ENCODE results near the gene CLCF1. TPM values are rescaled to one million over a fixed set of nuclear protein-coding genes. Genes with fewer than 3 reads are reported as not detected.

The CLCF1 gene
- total and polyA plus RNA-seq, 2 donors from 2014 or later: 5.7 to 15.8 TPM

DNA sequence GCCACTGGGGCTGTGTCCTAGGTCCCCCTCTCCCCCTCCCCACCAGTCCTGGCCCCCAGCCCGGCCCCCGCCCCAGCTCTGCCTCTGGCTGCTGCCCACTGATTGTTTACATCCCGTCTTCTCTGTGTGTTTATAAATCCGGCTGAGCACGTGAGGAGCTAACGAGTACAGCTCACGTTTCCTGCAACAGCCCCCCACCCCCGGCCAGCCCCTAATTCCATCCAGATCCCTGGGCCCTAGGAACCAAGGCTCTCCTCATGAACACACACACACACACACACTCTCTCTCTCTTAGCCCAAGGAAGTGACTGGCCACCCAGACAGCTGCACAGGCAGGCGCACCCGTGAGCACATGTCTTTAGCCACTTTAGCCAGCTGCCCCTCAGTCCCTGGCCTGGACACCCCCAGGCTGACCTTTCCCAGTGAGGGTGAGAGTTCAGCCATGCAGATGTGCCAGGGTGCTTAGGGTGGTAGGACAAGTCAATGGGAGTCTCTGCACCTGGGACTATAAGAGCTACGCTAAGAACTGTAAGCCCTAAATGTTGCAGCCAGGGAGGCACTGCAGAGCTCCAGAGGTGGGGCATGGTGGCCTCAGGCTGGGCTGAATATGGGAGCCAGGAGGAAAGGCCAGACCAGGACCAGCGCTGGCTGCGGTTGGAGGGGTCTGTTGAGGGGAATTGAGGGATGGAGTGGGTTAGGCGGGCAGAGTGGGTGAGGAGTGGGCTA is 2.9 kb downstream of the CLCF1 start:
- H3K9ac ChIP-seq (ENCODE audit: low read length in 3 of 3): peak overlapping the region in 1 of 3 donors; percentile 61
- H3K9me3 ChIP-seq (ENCODE audit: control insufficient read depth in 2 of 3, insufficient read depth in 1 of 3, low read length in 3 of 3): no peaks in the 10 kb centered on the region
- H3K27ac ChIP-seq (ENCODE audit: low read depth in 2 of 2, low read length in 2 of 2): peak overlapping the region in 1 of 2 donors; percentile 41
- no peaks in the 10 kb centered on the region for H3K27me3 ChIP-seq (ENCODE audit: control insufficient read depth, insufficient read depth, low read length)
- peaks cover 5 to 34% (median 25%) of the 10 kb centered on the region in 3 donors for H3K4me1 ChIP-seq (ENCODE audit: control insufficient read depth in 2 of 3, insufficient read depth in 2 of 3, low read depth in 1 of 3, low read length in 3 of 3)
- intact Hi-C loops (cut with DNase I): no loop called here
- DNase-seq (peak in 4 of 5 donors; percentile 58 to 83 (median 66)), FAIRE-seq (no peak)
- no peaks in the 10 kb centered on the region for H3K36me3 ChIP-seq (ENCODE audit: control insufficient read depth in 2 of 3, insufficient read depth in 3 of 3, low read length in 3 of 3)
- H3K4me3 ChIP-seq (ENCODE audit: low read length in 3 of 3): peak overlapping the region in 1 of 3 donors; percentile 3
- TF ChIP-seq, protein P1, sequence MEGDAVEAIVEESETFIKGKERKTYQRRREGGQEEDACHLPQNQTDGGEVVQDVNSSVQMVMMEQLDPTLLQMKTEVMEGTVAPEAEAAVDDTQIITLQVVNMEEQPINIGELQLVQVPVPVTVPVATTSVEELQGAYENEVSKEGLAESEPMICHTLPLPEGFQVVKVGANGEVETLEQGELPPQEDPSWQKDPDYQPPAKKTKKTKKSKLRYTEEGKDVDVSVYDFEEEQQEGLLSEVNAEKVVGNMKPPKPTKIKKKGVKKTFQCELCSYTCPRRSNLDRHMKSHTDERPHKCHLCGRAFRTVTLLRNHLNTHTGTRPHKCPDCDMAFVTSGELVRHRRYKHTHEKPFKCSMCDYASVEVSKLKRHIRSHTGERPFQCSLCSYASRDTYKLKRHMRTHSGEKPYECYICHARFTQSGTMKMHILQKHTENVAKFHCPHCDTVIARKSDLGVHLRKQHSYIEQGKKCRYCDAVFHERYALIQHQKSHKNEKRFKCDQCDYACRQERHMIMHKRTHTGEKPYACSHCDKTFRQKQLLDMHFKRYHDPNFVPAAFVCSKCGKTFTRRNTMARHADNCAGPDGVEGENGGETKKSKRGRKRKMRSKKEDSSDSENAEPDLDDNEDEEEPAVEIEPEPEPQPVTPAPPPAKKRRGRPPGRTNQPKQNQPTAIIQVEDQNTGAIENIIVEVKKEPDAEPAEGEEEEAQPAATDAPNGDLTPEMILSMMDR (IDR thresholded peaks at IDR 0.05; ENCODE audit: borderline replicate concordance, extremely low read depth, insufficient read depth): no peak

DNA sequence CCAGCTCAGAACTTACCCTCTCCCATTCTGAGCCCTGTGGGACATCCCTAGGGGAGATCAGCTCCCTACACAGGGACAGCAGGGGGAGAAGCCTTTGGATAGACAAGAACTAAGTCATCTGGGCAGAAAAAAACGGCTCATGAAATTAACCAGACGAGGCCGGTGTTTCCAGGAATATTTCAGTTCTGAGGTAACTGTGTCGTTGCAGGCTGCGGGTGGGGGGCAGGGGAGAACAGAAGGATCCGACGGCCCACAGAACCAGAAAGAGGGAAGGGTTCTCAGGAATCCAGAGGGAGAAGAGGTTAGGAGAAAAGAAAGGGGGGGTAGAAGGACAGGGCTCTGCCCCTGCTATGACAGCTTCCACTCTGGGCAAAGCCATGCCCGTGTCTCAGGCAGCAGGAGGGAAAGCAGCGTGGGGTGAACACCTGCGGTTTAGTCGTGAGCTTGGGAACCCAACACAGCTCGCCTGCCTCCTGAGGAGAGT is 3.6 kb downstream of the CLCF1 start:
- intact Hi-C loops (cut with DNase I): no loop called here
- H3K36me3 ChIP-seq (ENCODE audit: control insufficient read depth in 2 of 3, insufficient read depth in 3 of 3, low read length in 3 of 3): peaks cover 0 to 3% (median 0%) of the 10 kb centered on the region in 3 donors
- FAIRE-seq: no peak
- H3K27me3 ChIP-seq (ENCODE audit: control insufficient read depth, insufficient read depth, low read length): no peaks in the 10 kb centered on the region
- no peak overlapping the region for H3K4me3 ChIP-seq (ENCODE audit: low read length in 3 of 3)
- TF ChIP-seq, protein P1 (IDR thresholded peaks at IDR 0.05; ENCODE audit: borderline replicate concordance, extremely low read depth, insufficient read depth): no peak
- peak overlapping the region in 1 of 2 donors; percentile 14 for H3K27ac ChIP-seq (ENCODE audit: low read depth in 2 of 2, low read length in 2 of 2)
- H3K4me1 ChIP-seq (ENCODE audit: control insufficient read depth in 2 of 3, insufficient read depth in 2 of 3, low read depth in 1 of 3, low read length in 3 of 3): peaks cover 5 to 37% (median 25%) of the 10 kb centered on the region in 3 donors
- H3K9me3 ChIP-seq (ENCODE audit: control insufficient read depth in 2 of 3, insufficient read depth in 1 of 3, low read length in 3 of 3): no peaks in the 10 kb centered on the region
- peak overlapping the region in 1 of 3 donors; percentile 49 for H3K9ac ChIP-seq (ENCODE audit: low read length in 3 of 3)
- peak in 2 of 5 donors; percentile 46 to 66 for DNase-seq

DNA sequence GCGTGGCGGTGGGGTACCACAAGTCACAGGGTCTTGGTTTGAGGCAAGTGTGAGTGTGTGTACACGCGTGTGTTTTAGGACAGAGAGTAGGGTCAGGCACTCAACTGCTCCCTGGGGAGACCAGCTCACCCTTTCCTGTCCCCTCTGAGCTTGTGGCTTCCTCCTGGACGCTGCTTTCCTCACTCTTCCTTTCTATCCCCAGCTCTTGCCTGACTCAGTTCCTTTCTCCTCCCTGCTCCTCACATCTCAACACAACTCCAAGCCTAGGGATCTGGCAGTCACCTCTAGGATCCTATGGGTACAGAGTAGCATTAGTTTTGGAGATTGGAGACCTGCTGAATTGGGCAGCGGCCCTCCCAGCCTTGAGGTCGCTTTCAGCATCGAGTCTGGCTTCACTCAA is 4.1 kb downstream of the CLCF1 start:
- TF ChIP-seq, protein P1 (IDR thresholded peaks at IDR 0.05; ENCODE audit: borderline replicate concordance, extremely low read depth, insufficient read depth): no peak
- peaks cover 5 to 34% (median 19%) of the 10 kb centered on the region in 3 donors for H3K4me1 ChIP-seq (ENCODE audit: control insufficient read depth in 2 of 3, insufficient read depth in 2 of 3, low read depth in 1 of 3, low read length in 3 of 3)
- no peak for FAIRE-seq

More for the DNA sequence above, 4.1 kb downstream of the CLCF1 start:
- DNase-seq: no peak
- Histone ChIP-seq H3K9me3 (ENCODE audit: control insufficient read depth in 2 of 3, insufficient read depth in 1 of 3, low read length in 3 of 3) (no peaks in the 10 kb centered on the region), H3K27ac (ENCODE audit: low read depth in 2 of 2, low read length in 2 of 2) (no peak overlapping the region), H3K9ac (ENCODE audit: low read length in 3 of 3) (peak overlapping the region in 1 of 3 donors; percentile 49), H3K4me3 (ENCODE audit: low read length in 3 of 3) (no peak overlapping the region), H3K36me3 (ENCODE audit: control insufficient read depth in 2 of 3, insufficient read depth in 3 of 3, low read length in 3 of 3) (peaks cover 0 to 3% (median 0%) of the 10 kb centered on the region in 3 donors), H3K27me3 (ENCODE audit: control insufficient read depth, insufficient read depth, low read length) (no peaks in the 10 kb centered on the region)
- intact Hi-C loops (cut with DNase I): no loop called here
